Measurements from ENCODE around the gene SUN1. TPM values are rescaled to one million over a fixed set of nuclear protein-coding genes. Genes with fewer than 3 reads are reported as not detected.

Gene SUN1
- total and polyA plus RNA-seq, 12 donors = 69.2 to 211 (median 183) TPM

- Histone ChIP-seq H3K36me3 (peaks cover 0 to 77% (median 7%) of the 10 kb centered on the region in 9 donors), H3K4me1 (peaks cover 0 to 32% (median 12%) of the 10 kb centered on the region in 9 donors), H3K27me3 (no peaks in the 10 kb centered on the region), H3K4me3 (no peak overlapping the region), H3K27ac (no peak overlapping the region), H3K9me3 (no peaks in the 10 kb centered on the region)
- TF ChIP-seq CTCF (IDR thresholded peaks at IDR 0.05) = no peak
- intact Hi-C loops (cut with DNase I) = loop anchor here in 4 of 10 donors (2.0 to 10.0 kb wide), 4 partner anchors 51 to 181 kb away; partner anchors contain the start of gene SUN1 (in 1 of the 4)
- DNase-seq (no peak), ATAC-seq (peak in 1 of 8 donors; percentile 4)
- 94% methylated on average over 36 of the region's 36 CpGs for WGBS, 2 donors
These were observed 48.5 kb upstream of the SUN1 start for GRCh38 chr7:783556-784490.

GRCh38 chr7:784971-785370 lies 47.3 kb upstream of the SUN1 start:
- no peak overlapping the region for H3K27ac ChIP-seq
- 95 to 96% methylated on average over 21 of the region's 21 CpGs for WGBS, 2 donors
- ATAC-seq (no peak), DNase-seq (no peak)
- intact Hi-C loops (cut with DNase I) = loop anchor here in 5 of 10 donors (2.0 to 10.0 kb wide), 7 partner anchors 47 to 180 kb away; partner anchors contain the start of gene SUN1 (in 2 of the 5)
- H3K36me3 ChIP-seq = peaks cover 0 to 77% (median 7%) of the 10 kb centered on the region in 9 donors
- H3K4me3 ChIP-seq = no peak overlapping the region
- peaks cover 0 to 21% (median 5%) of the 10 kb centered on the region in 9 donors for H3K4me1 ChIP-seq
- no peaks in the 10 kb centered on the region for H3K9me3 ChIP-seq
- H3K27me3 ChIP-seq = no peaks in the 10 kb centered on the region
- no peak for TF ChIP-seq CTCF (IDR thresholded peaks at IDR 0.05)

- WGBS, 2 donors = 97 to 98% methylated on average over 10 of the region's 10 CpGs
- ATAC-seq (no peak), DNase-seq (no peak)
- H3K4me1 ChIP-seq = peaks cover 0 to 17% (median 5%) of the 10 kb centered on the region in 9 donors
- TF ChIP-seq CTCF (IDR thresholded peaks at IDR 0.05) = no peak
- H3K9me3 ChIP-seq = no peaks in the 10 kb centered on the region
- H3K36me3 ChIP-seq = peaks cover 0 to 76% (median 7%) of the 10 kb centered on the region in 9 donors
- no peaks in the 10 kb centered on the region for H3K27me3 ChIP-seq
- H3K4me3 ChIP-seq = no peak overlapping the region
- intact Hi-C loops (cut with DNase I) = loop anchor here in 5 of 10 donors (2.0 to 10.0 kb wide), 7 partner anchors 47 to 179 kb away; partner anchors contain the start of gene SUN1 (in 2 of the 5)
- no peak overlapping the region for H3K27ac ChIP-seq
These were observed 46.9 kb upstream of the SUN1 start for GRCh38 chr7:785416-785815.

- 57 to 62% methylated on average over 11 of the region's 11 CpGs for WGBS, 2 donors
- intact Hi-C loops (cut with DNase I) = loop anchor here in 9 of 10 donors (1.0 to 10.0 kb wide), 9 partner anchors 46 to 178 kb away; partner anchors contain the start of gene SUN1 (in 2 of the 9)
- peak; percentile 68 to 83 (median 78) for TF ChIP-seq CTCF (IDR thresholded peaks at IDR 0.05)
- H3K4me1 ChIP-seq = peaks cover 0 to 7% (median 1%) of the 10 kb centered on the region in 9 donors
- DNase-seq (peak; percentile 77 to 83), ATAC-seq (peak; percentile 52 to 90 (median 82))
- no peaks in the 10 kb centered on the region for H3K9me3 ChIP-seq
- peak overlapping the region in 1 of 10 donors; percentile 8 for H3K27ac ChIP-seq
- H3K36me3 ChIP-seq = peaks cover 0 to 63% (median 7%) of the 10 kb centered on the region in 9 donors
- no peaks in the 10 kb centered on the region for H3K27me3 ChIP-seq
- H3K4me3 ChIP-seq = no peak overlapping the region
These were observed 45.6 kb upstream of the SUN1 start for GRCh38 chr7:786472-787255.

All from heart right ventricle (tissue), 16 donors.